ENCODE measurements around the gene TTLL4.

GRCh38 chr2:218786133-218786532 lies 75.5 kb downstream of the TTLL4 start:
- no peak for TF ChIP-seq EZH2phosphoT487 (IDR thresholded peaks at IDR 0.05; ENCODE audit: borderline replicate concordance, low read depth)
- no peak for TF ChIP-seq GATA2 (CRISPR knock-in tag; IDR thresholded peaks at IDR 0.05)
- TF ChIP-seq, protein P1, sequence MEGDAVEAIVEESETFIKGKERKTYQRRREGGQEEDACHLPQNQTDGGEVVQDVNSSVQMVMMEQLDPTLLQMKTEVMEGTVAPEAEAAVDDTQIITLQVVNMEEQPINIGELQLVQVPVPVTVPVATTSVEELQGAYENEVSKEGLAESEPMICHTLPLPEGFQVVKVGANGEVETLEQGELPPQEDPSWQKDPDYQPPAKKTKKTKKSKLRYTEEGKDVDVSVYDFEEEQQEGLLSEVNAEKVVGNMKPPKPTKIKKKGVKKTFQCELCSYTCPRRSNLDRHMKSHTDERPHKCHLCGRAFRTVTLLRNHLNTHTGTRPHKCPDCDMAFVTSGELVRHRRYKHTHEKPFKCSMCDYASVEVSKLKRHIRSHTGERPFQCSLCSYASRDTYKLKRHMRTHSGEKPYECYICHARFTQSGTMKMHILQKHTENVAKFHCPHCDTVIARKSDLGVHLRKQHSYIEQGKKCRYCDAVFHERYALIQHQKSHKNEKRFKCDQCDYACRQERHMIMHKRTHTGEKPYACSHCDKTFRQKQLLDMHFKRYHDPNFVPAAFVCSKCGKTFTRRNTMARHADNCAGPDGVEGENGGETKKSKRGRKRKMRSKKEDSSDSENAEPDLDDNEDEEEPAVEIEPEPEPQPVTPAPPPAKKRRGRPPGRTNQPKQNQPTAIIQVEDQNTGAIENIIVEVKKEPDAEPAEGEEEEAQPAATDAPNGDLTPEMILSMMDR (IDR thresholded peaks at IDR 0.05), result no peak
- TF ChIP-seq, protein P2, sequence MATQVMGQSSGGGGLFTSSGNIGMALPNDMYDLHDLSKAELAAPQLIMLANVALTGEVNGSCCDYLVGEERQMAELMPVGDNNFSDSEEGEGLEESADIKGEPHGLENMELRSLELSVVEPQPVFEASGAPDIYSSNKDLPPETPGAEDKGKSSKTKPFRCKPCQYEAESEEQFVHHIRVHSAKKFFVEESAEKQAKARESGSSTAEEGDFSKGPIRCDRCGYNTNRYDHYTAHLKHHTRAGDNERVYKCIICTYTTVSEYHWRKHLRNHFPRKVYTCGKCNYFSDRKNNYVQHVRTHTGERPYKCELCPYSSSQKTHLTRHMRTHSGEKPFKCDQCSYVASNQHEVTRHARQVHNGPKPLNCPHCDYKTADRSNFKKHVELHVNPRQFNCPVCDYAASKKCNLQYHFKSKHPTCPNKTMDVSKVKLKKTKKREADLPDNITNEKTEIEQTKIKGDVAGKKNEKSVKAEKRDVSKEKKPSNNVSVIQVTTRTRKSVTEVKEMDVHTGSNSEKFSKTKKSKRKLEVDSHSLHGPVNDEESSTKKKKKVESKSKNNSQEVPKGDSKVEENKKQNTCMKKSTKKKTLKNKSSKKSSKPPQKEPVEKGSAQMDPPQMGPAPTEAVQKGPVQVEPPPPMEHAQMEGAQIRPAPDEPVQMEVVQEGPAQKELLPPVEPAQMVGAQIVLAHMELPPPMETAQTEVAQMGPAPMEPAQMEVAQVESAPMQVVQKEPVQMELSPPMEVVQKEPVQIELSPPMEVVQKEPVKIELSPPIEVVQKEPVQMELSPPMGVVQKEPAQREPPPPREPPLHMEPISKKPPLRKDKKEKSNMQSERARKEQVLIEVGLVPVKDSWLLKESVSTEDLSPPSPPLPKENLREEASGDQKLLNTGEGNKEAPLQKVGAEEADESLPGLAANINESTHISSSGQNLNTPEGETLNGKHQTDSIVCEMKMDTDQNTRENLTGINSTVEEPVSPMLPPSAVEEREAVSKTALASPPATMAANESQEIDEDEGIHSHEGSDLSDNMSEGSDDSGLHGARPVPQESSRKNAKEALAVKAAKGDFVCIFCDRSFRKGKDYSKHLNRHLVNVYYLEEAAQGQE (IDR thresholded peaks at IDR 0.05; ENCODE audit: low read depth, low read length), result no peak
- no peak for TF ChIP-seq POLR2AphosphoS5 (IDR thresholded peaks at IDR 0.05; ENCODE audit: low read depth, low read length)
- TF ChIP-seq USF2 (IDR thresholded peaks at IDR 0.05; ENCODE audit: borderline replicate concordance, low read depth, low read length), result no peak
- no peak for TF ChIP-seq FOSL2 (IDR thresholded peaks at IDR 0.05; ENCODE audit: borderline replicate concordance, low read depth)
- TF ChIP-seq RCOR1 (IDR thresholded peaks at IDR 0.05; ENCODE audit: low read length), result no peak
- no peak for TF ChIP-seq RFX5 (IDR thresholded peaks at IDR 0.05; ENCODE audit: low read length)
- TF ChIP-seq, protein P3, sequence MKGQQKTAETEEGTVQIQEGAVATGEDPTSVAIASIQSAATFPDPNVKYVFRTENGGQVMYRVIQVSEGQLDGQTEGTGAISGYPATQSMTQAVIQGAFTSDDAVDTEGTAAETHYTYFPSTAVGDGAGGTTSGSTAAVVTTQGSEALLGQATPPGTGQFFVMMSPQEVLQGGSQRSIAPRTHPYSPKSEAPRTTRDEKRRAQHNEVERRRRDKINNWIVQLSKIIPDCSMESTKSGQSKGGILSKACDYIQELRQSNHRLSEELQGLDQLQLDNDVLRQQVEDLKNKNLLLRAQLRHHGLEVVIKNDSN (IDR thresholded peaks at IDR 0.05; ENCODE audit: borderline replicate concordance, low read depth), result no peak
- TF ChIP-seq YY1 (IDR thresholded peaks at IDR 0.05; ENCODE audit: low read depth), result no peak
- TF ChIP-seq MXI1 (IDR thresholded peaks at IDR 0.05; ENCODE audit: low read depth, low read length), result no peak

All from SK-N-SH (cell line).